B cell (primary cell): ENCODE data around the gene CHST11. TPM values are rescaled to one million over a fixed set of nuclear protein-coding genes. Genes with fewer than 3 reads are reported as not detected.

ENCODE experiments used
- ATAC-seq: fragments of 200-7000 bp; cut with Tn5 transposase; one replicate; pipeline ENCODE4 v1.10.0; 2021; ENCODE audit warnings: low read depth, mild to moderate bottlenecking, moderate number of reproducible peaks, moderate library complexity
- CTCF ChIA-PET: fragments of 350-600 bp; sonication (Branson Sonifier 250); formaldehyde crosslinking; loops from one replicate; lab custom pipeline; 2021; ENCODE audit warnings: antibody characterized with exemption, inconsistent platforms; lab: Charles Lee
- POLR2A ChIA-PET: fragments of 350-600 bp; sonication (Branson Sonifier 250); formaldehyde crosslinking; loops from one replicate; lab custom pipeline; 2021; ENCODE audit warnings: antibody characterized with exemption; lab: Charles Lee
- DNase-seq: peaks from one replicate; pipeline ENCODE4 v3.0.0; 2013
- H2AFZ ChIP-seq: 2 replicates; pipeline ENCODE4 v1.6.1; 2012; ENCODE audit warnings: mild to moderate bottlenecking, low read depth, low read length; ENCODE audit not compliant: insufficient read depth, poor library complexity, severe bottlenecking
- H3K27ac ChIP-seq, 2 donors: 1 replicate in 1 of 2; 2 replicates in 1 of 2; pipeline ENCODE4 v1.5.1; 2012 to 2013; ENCODE audit warnings: low read length in 2 of 2, mild to moderate bottlenecking in 2 of 2, moderate library complexity in 1 of 2
- H3K27me3 ChIP-seq, 4 experiments: fragments of 200-600 bp in 1 of 4; sonication (generic) in 1 of 4; replicated peaks in 1 of 4; 1 replicate in 2 of 4; 2 replicates in 2 of 4; pipeline versions ENCODE4 v1.6.1 to v1.7.0; 2013 to 2016; ENCODE audit warnings: low read length in 3 of 4, mild to moderate bottlenecking in 2 of 4, mixed read lengths in 1 of 4, moderate library complexity in 1 of 4; ENCODE audit not compliant: insufficient read depth in 4 of 4, control insufficient read depth in 3 of 4; ENCODE audit errors: control extremely low read depth in 1 of 4
- H3K36me3 ChIP-seq, 2 experiments: replicated peaks in 1 of 2; 1 replicate in 1 of 2; 2 replicates in 1 of 2; pipeline versions ENCODE4 v1.6.1 to v1.7.1; 2013; ENCODE audit warnings: low read length in 1 of 2; ENCODE audit not compliant: insufficient read depth in 2 of 2, control insufficient read depth in 1 of 2; ENCODE audit errors: control extremely low read depth in 1 of 2, extremely low read depth in 1 of 2
- H3K4me1 ChIP-seq, 2 donors: fragments of 200-600 bp in 1 of 2; sonication (generic) in 1 of 2; 1 replicate in 1 of 2; 2 replicates in 1 of 2; pipeline versions ENCODE4 v1.5.1 to v1.6.1; 2013 to 2017; ENCODE audit warnings: low read length in 2 of 2; ENCODE audit not compliant: control insufficient read depth in 2 of 2, insufficient read depth in 2 of 2
- H3K4me2 ChIP-seq: replicated peaks from 2 replicates; pipeline ENCODE3; 2012; ENCODE audit warnings: mild to moderate bottlenecking, low read depth, low read length; ENCODE audit not compliant: poor library complexity, severe bottlenecking
- H3K4me3 ChIP-seq, 5 experiments: fragments of 200-600 bp in 1 of 5; sonication (generic) in 1 of 5; 1 replicate in 3 of 5; 2 replicates in 2 of 5; pipeline versions ENCODE4 v1.5.1 to v1.7.0; 2011 to 2016; ENCODE audit warnings: low read length in 4 of 5, mild to moderate bottlenecking in 4 of 5, low read depth in 2 of 5, control low read depth in 1 of 5, moderate library complexity in 1 of 5; ENCODE audit not compliant: insufficient read depth in 1 of 5; ENCODE audit errors: control extremely low read depth in 1 of 5, extremely low read depth in 1 of 5
- H3K79me2 ChIP-seq: fragments of 200-600 bp; sonication (generic); one replicate; pipeline ENCODE4 v1.6.0; 2016; ENCODE audit warnings: low read length; ENCODE audit not compliant: control insufficient read depth, insufficient read depth
- H3K9ac ChIP-seq: fragments of 200-600 bp; sonication (generic); 2 replicates; pipeline ENCODE4 v1.6.1; 2017; ENCODE audit warnings: mild to moderate bottlenecking, low read length, moderate library complexity
- H3K9me3 ChIP-seq, 3 donors: one replicate each; pipeline versions ENCODE4 v1.6.1 to v1.7.1; 2013; ENCODE audit warnings: low read length in 2 of 3; ENCODE audit not compliant: control insufficient read depth in 2 of 3, insufficient read depth in 1 of 3; ENCODE audit errors: control extremely low read depth in 1 of 3
- H4K20me1 ChIP-seq: 2 replicates; pipeline ENCODE4 v1.6.0; 2012; ENCODE audit warnings: mild to moderate bottlenecking, low read length; ENCODE audit not compliant: insufficient read depth, control insufficient read depth, poor library complexity, severe bottlenecking
- H3K27ac Mint-ChIP-seq: one replicate; pipeline ENCODE4 v1.8.0; 2021; ENCODE audit warnings: mixed read lengths
- H3K27me3 Mint-ChIP-seq: one replicate; pipeline ENCODE4 v1.8.0; 2021; ENCODE audit warnings: mixed read lengths
- H3K4me1 Mint-ChIP-seq: one replicate; pipeline ENCODE4 v1.8.0; 2021; ENCODE audit warnings: mixed read lengths
- H3K4me3 Mint-ChIP-seq: one replicate; pipeline ENCODE4 v1.8.0; 2021; ENCODE audit warnings: mixed read lengths
- H3K9me3 Mint-ChIP-seq: one replicate; pipeline ENCODE4 v1.8.0; 2022; ENCODE audit warnings: mixed read lengths; ENCODE audit not compliant: insufficient read depth
- CTCF ChIP-seq: fragments of 200-600 bp; IDR thresholded peaks from one replicate; pipeline ENCODE4 v1.8.0; 2022; ENCODE audit warnings: antibody characterized with exemption, mild to moderate bottlenecking
- EZH2 ChIP-seq: IDR thresholded peaks from 2 replicates; pipeline ENCODE4 v1.6.1; 2012; ENCODE audit warnings: borderline replicate concordance, low read depth, mild to moderate bottlenecking, moderate library complexity, low read length; ENCODE audit not compliant: insufficient read depth, poor library complexity, severe bottlenecking
- WGBS: methylation state at CpG from one replicate; pipeline ENCODE4 v1.1.5; 2013; ENCODE audit warnings: missing lambda C conversion rate; ENCODE audit not compliant: insufficient coverage; 5-methylcytosine and 5-hydroxymethylcytosine counted together
- intact Hi-C: fragments of 100-400 bp; cut with micrococcal nuclease; formaldehyde crosslinking; loops from one replicate; pipeline ENCODE4 v1.10.0; 2022
- polyA plus RNA-seq: library from polyadenylated mRNA; depleted of rRNA; stranded (reverse); fragments of >200 nt; gene quantifications from 2 replicates; pipeline ENCODE4 v1.2.3, GENCODE V29; 2012
- total RNA-seq, 2 donors: library from RNA; stranded (reverse); fragments of 120-200 nt in 1 of 2; gene quantifications; 1 replicate in 1 of 2; 2 replicates in 1 of 2; pipeline versions ENCODE4 v1.2.3 to v1.2.4, GENCODE V29; 2013 to 2022

The CHST11 gene
- total and polyA plus RNA-seq, 2 donors (not counting 1 experiment from before 2014, with no cell fraction given), result 46.3 to 152 TPM

GRCh38 chr12:104786352-104786751, 329.6 kb downstream of the CHST11 start:
- Histone ChIP-seq H3K4me1 (peaks cover 8 to 9% of the 10 kb centered on the region in 2 donors), H3K4me3 (no peak overlapping the region), H3K36me3 (no peaks in the 10 kb centered on the region), H3K4me2 (no peak overlapping the region), H4K20me1 (no peaks in the 10 kb centered on the region), H3K79me2 (no peaks in the 10 kb centered on the region), H3K27ac (no peak overlapping the region), H2AFZ (no peak overlapping the region), H3K27me3 (no peaks in the 10 kb centered on the region), H3K9ac (no peak overlapping the region), H3K9me3 (peaks cover 0 to 6% (median 0%) of the 10 kb centered on the region in 3 donors)
- Mint-ChIP-seq H3K27ac (no peak overlapping the region), H3K9me3 (peaks cover 3% of the 10 kb centered on the region), H3K27me3 (peaks cover 6% of the 10 kb centered on the region), H3K4me1 (peaks cover 7% of the 10 kb centered on the region), H3K4me3 (no peak overlapping the region)
- ChIA-PET CTCF (interaction anchor here (1.2 kb wide), 1 partner anchor 20 kb away, joined by 3 read pairs; no protein-coding TSS in a partner anchor), POLR2A (no interaction called here)
- ATAC-seq, result no peak
- TF ChIP-seq CTCF (no peak), EZH2 (no peak)
- no CpG with 5 or more reads among the region's 5 CpGs for WGBS
- DNase-seq, result no peak
- intact Hi-C loops, result no loop called here

GRCh38 chr12:104788840-104789271, 332.1 kb downstream of the CHST11 start:
- no peaks in the 10 kb centered on the region for H3K79me2 ChIP-seq
- H3K27me3 ChIP-seq, result no peaks in the 10 kb centered on the region
- TF ChIP-seq CTCF, result no peak
- TF ChIP-seq EZH2, result no peak
- ATAC-seq (no peak), DNase-seq (no peak)
- ChIA-PET POLR2A (no interaction called here), CTCF (no interaction called here)
- H2AFZ ChIP-seq, result no peak overlapping the region
- no peak overlapping the region for H3K4me3 ChIP-seq
- no peaks in the 10 kb centered on the region for H3K36me3 ChIP-seq
- no peaks in the 10 kb centered on the region for H3K9me3 ChIP-seq
- H3K4me1 ChIP-seq, result peaks cover 8 to 9% of the 10 kb centered on the region in 2 donors
- intact Hi-C loops, result no loop called here
- Mint-ChIP-seq H3K9me3 (no peaks in the 10 kb centered on the region), H3K4me3 (no peak overlapping the region), H3K27me3 (no peaks in the 10 kb centered on the region), H3K4me1 (peaks cover 7% of the 10 kb centered on the region), H3K27ac (no peak overlapping the region)
- H4K20me1 ChIP-seq, result no peaks in the 10 kb centered on the region
- no peak overlapping the region for H3K27ac ChIP-seq
- no peak overlapping the region for H3K4me2 ChIP-seq
- no peak overlapping the region for H3K9ac ChIP-seq
